ENCODE data around the gene CEACAM18.

GRCh38 chr19:51539821-51540366, 61.6 kb downstream of the CEACAM18 start:
- TF ChIP-seq, protein P1, sequence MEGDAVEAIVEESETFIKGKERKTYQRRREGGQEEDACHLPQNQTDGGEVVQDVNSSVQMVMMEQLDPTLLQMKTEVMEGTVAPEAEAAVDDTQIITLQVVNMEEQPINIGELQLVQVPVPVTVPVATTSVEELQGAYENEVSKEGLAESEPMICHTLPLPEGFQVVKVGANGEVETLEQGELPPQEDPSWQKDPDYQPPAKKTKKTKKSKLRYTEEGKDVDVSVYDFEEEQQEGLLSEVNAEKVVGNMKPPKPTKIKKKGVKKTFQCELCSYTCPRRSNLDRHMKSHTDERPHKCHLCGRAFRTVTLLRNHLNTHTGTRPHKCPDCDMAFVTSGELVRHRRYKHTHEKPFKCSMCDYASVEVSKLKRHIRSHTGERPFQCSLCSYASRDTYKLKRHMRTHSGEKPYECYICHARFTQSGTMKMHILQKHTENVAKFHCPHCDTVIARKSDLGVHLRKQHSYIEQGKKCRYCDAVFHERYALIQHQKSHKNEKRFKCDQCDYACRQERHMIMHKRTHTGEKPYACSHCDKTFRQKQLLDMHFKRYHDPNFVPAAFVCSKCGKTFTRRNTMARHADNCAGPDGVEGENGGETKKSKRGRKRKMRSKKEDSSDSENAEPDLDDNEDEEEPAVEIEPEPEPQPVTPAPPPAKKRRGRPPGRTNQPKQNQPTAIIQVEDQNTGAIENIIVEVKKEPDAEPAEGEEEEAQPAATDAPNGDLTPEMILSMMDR (IDR thresholded peaks at IDR 0.05; ENCODE audit: low read depth, low read length, poor library complexity, severe bottlenecking): no peak
- no peak for TF ChIP-seq EZH2phosphoT487 (IDR thresholded peaks at IDR 0.05; ENCODE audit: borderline replicate concordance, low read length)

Measured in DOHH2 (cell line).